Activated CD8-positive, alpha-beta memory T cell treated with anti-CD3 and anti-CD28 coated beads, Interleukin-2, amount 50 U/mL, for 24 hours (primary cell): Measurements from ENCODE around the gene CCDC85A.

Experiments used
- DNase-seq: peaks from one replicate; pipeline ENCODE4 v3.0.0-alpha.2; 2020; ENCODE audit errors: extremely low read depth

Gene CCDC85A

GRCh38 chr2:56192664-56193305, 9.0 kb downstream of the CCDC85A start:
- no peak for DNase-seq

GRCh38 chr2:56195563-56195962, 11.8 kb downstream of the CCDC85A start:
- no peak for DNase-seq

- DNase-seq = no peak
These were observed 14.0 kb downstream of the CCDC85A start for GRCh38 chr2:56197816-56198215.

GRCh38 chr2:56198936-56199335, 15.1 kb downstream of the CCDC85A start:
- no peak for DNase-seq

GRCh38 chr2:56199492-56199891, 15.7 kb downstream of the CCDC85A start:
- DNase-seq = no peak

- no peak for DNase-seq
These were observed 18.8 kb downstream of the CCDC85A start for GRCh38 chr2:56202381-56203121.

- DNase-seq = no peak
These were observed 20.8 kb downstream of the CCDC85A start for GRCh38 chr2:56204556-56204955.

GRCh38 chr2:56206250-56206649, 22.5 kb downstream of the CCDC85A start:
- no peak for DNase-seq

- DNase-seq = no peak
These were observed 24.0 kb downstream of the CCDC85A start for GRCh38 chr2:56207760-56208159.

- DNase-seq = no peak
These were observed 24.6 kb downstream of the CCDC85A start for GRCh38 chr2:56208380-56208779.

- no peak for DNase-seq
These were observed 25.9 kb downstream of the CCDC85A start for GRCh38 chr2:56209701-56210100.

- no peak for DNase-seq
These were observed 26.5 kb downstream of the CCDC85A start for GRCh38 chr2:56210291-56210690.

GRCh38 chr2:56211048-56211447, 27.3 kb downstream of the CCDC85A start:
- DNase-seq = no peak

GRCh38 chr2:56215911-56216310, 32.1 kb downstream of the CCDC85A start:
- no peak for DNase-seq

GRCh38 chr2:56217106-56217505, 33.3 kb downstream of the CCDC85A start:
- no peak for DNase-seq

GRCh38 chr2:56222481-56222880, 38.7 kb downstream of the CCDC85A start:
- no peak for DNase-seq

- DNase-seq = no peak
These were observed 40.5 kb downstream of the CCDC85A start for GRCh38 chr2:56224316-56224715.

- DNase-seq = no peak
These were observed 44.0 kb downstream of the CCDC85A start for GRCh38 chr2:56227811-56228210.

- no peak for DNase-seq
These were observed 45.7 kb downstream of the CCDC85A start for GRCh38 chr2:56229397-56230060.

- no peak for DNase-seq
These were observed 46.4 kb downstream of the CCDC85A start for GRCh38 chr2:56230156-56230555.

GRCh38 chr2:56231361-56231760, 47.6 kb downstream of the CCDC85A start:
- no peak for DNase-seq

GRCh38 chr2:56232912-56233311, 49.1 kb downstream of the CCDC85A start:
- no peak for DNase-seq

- DNase-seq = no peak
These were observed 50.5 kb downstream of the CCDC85A start for GRCh38 chr2:56234241-56234640.
